ENCODE results near the gene AKAP8.
"Not testable (repeated sequence)": the region's sequence is repeated elsewhere in the genome, so short reads cannot be mapped to it uniquely, and the experiment has no call there.

Gene AKAP8

GRCh38 chr19:15369594-15369891, 10.0 kb downstream of the AKAP8 start:
- ChIA-PET POLR2A (interaction anchor here (1.4 kb wide), 1 partner anchor 10 kb away, joined by 3 read pairs; the partner anchor contains the start of gene AKAP8), CTCF (interaction anchor here (0.5 to 0.8 kb wide), 2 partner anchors 9 to 61 kb away, joined by 3 to 4 read pairs; no protein-coding TSS in a partner anchor)
- no peaks in the 10 kb centered on the region for H3K9me3 ChIP-seq (ENCODE audit: control extremely low read depth in 1 of 5, control insufficient read depth in 4 of 5, insufficient read depth in 2 of 5, low read depth in 1 of 5, low read length in 4 of 5)
- 98% methylated on average over 6 of the region's 9 CpGs for WGBS (ENCODE audit: insufficient coverage)
- H3K27me3 ChIP-seq (replicated peaks in 2 of 5; ENCODE audit: control insufficient read depth in 4 of 5, insufficient read depth in 5 of 5, low read length in 4 of 5), result no peaks in the 10 kb centered on the region
- no peak for DNase-seq
- no peaks in the 10 kb centered on the region for H3K4me1 ChIP-seq (ENCODE audit: control extremely low read depth in 1 of 4, control insufficient read depth in 4 of 4, insufficient read depth in 4 of 4, low read length in 3 of 4)
- H3K27ac ChIP-seq (ENCODE audit: insufficient read depth in 1 of 2, low read depth in 1 of 2, low read length in 2 of 2, poor library complexity in 1 of 2, severe bottlenecking in 2 of 2), result no peak overlapping the region
- peaks cover 24 to 90% (median 68%) of the 10 kb centered on the region in 4 experiments for H3K36me3 ChIP-seq (ENCODE audit: control insufficient read depth in 4 of 4, insufficient read depth in 4 of 4, low read length in 3 of 4)
- H3K4me3 ChIP-seq (ENCODE audit: control insufficient read depth in 1 of 7, extremely low read depth in 1 of 7, insufficient read depth in 4 of 7, low read depth in 2 of 7, low read length in 6 of 7), result no peak overlapping the region

- no peaks in the 10 kb centered on the region for H3K4me1 ChIP-seq (ENCODE audit: control extremely low read depth in 1 of 4, control insufficient read depth in 4 of 4, insufficient read depth in 4 of 4, low read length in 3 of 4)
- H3K36me3 ChIP-seq (ENCODE audit: control insufficient read depth in 4 of 4, insufficient read depth in 4 of 4, low read length in 3 of 4), result peaks cover 24 to 88% (median 65%) of the 10 kb centered on the region in 4 experiments
- no peak overlapping the region for H3K27ac ChIP-seq (ENCODE audit: insufficient read depth in 1 of 2, low read depth in 1 of 2, low read length in 2 of 2, poor library complexity in 1 of 2, severe bottlenecking in 2 of 2)
- H3K4me3 ChIP-seq (ENCODE audit: control insufficient read depth in 1 of 7, extremely low read depth in 1 of 7, insufficient read depth in 4 of 7, low read depth in 2 of 7, low read length in 6 of 7), result no peak overlapping the region
- DNase-seq, result no peak
- WGBS (ENCODE audit: insufficient coverage), result 97% methylated on average over 33 of the region's 35 CpGs
- H3K9me3 ChIP-seq (ENCODE audit: control extremely low read depth in 1 of 5, control insufficient read depth in 4 of 5, insufficient read depth in 2 of 5, low read depth in 1 of 5, low read length in 4 of 5), result no peaks in the 10 kb centered on the region
- ChIA-PET POLR2A (no interaction called here), CTCF (interaction anchor here (0.5 to 1.1 kb wide), 2 partner anchors 11 to 60 kb away, joined by 3 to 4 read pairs; partner anchors contain the start of gene AKAP8)
- H3K27me3 ChIP-seq (replicated peaks in 2 of 5; ENCODE audit: control insufficient read depth in 4 of 5, insufficient read depth in 5 of 5, low read length in 4 of 5), result no peaks in the 10 kb centered on the region
These were observed 10.6 kb downstream of the AKAP8 start for GRCh38 chr19:15368798-15369593.

GRCh38 chr19:15368051-15368632, 11.4 kb downstream of the AKAP8 start:
- Histone ChIP-seq H3K27me3 (replicated peaks in 2 of 5; ENCODE audit: control insufficient read depth in 4 of 5, insufficient read depth in 5 of 5, low read length in 4 of 5) (no peaks in the 10 kb centered on the region), H3K4me3 (ENCODE audit: control insufficient read depth in 1 of 7, extremely low read depth in 1 of 7, insufficient read depth in 4 of 7, low read depth in 2 of 7, low read length in 6 of 7) (no peak overlapping the region), H3K36me3 (ENCODE audit: control insufficient read depth in 4 of 4, insufficient read depth in 4 of 4, low read length in 3 of 4) (peaks cover 24 to 79% (median 57%) of the 10 kb centered on the region in 4 experiments), H3K4me1 (ENCODE audit: control extremely low read depth in 1 of 4, control insufficient read depth in 4 of 4, insufficient read depth in 4 of 4, low read length in 3 of 4) (no peaks in the 10 kb centered on the region), H3K27ac (ENCODE audit: insufficient read depth in 1 of 2, low read depth in 1 of 2, low read length in 2 of 2, poor library complexity in 1 of 2, severe bottlenecking in 2 of 2) (no peak overlapping the region), H3K9me3 (ENCODE audit: control extremely low read depth in 1 of 5, control insufficient read depth in 4 of 5, insufficient read depth in 2 of 5, low read depth in 1 of 5, low read length in 4 of 5) (no peaks in the 10 kb centered on the region)
- WGBS (ENCODE audit: insufficient coverage), result 94% methylated on average over 13 of the region's 24 CpGs
- POLR2A ChIA-PET, result no interaction called here
- no peak for DNase-seq
- CTCF ChIA-PET, result interaction anchor here (1.1 kb wide), 2 partner anchors 11 to 12 kb away, joined by 3 to 4 read pairs; partner anchors contain the start of gene AKAP8

GRCh38 chr19:15367439-15367838, 12.1 kb downstream of the AKAP8 start:
- no peak overlapping the region for H3K27ac ChIP-seq (ENCODE audit: insufficient read depth in 1 of 2, low read depth in 1 of 2, low read length in 2 of 2, poor library complexity in 1 of 2, severe bottlenecking in 2 of 2)
- no peak overlapping the region for H3K4me3 ChIP-seq (ENCODE audit: control insufficient read depth in 1 of 7, extremely low read depth in 1 of 7, insufficient read depth in 4 of 7, low read depth in 2 of 7, low read length in 6 of 7)
- DNase-seq, result no peak
- no peaks in the 10 kb centered on the region for H3K27me3 ChIP-seq (replicated peaks in 2 of 5; ENCODE audit: control insufficient read depth in 4 of 5, insufficient read depth in 5 of 5, low read length in 4 of 5)
- H3K36me3 ChIP-seq (ENCODE audit: control insufficient read depth in 4 of 4, insufficient read depth in 4 of 4, low read length in 3 of 4), result peaks cover 24 to 73% (median 53%) of the 10 kb centered on the region in 4 experiments
- H3K9me3 ChIP-seq (ENCODE audit: control extremely low read depth in 1 of 5, control insufficient read depth in 4 of 5, insufficient read depth in 2 of 5, low read depth in 1 of 5, low read length in 4 of 5), result no peaks in the 10 kb centered on the region
- POLR2A ChIA-PET, result no interaction called here
- no peaks in the 10 kb centered on the region for H3K4me1 ChIP-seq (ENCODE audit: control extremely low read depth in 1 of 4, control insufficient read depth in 4 of 4, insufficient read depth in 4 of 4, low read length in 3 of 4)
- CTCF ChIA-PET, result interaction anchor here (1.1 kb wide), 1 partner anchor 11 kb away, joined by 4 read pairs; no protein-coding TSS in a partner anchor
- WGBS (ENCODE audit: insufficient coverage), result 100% methylated on average over 2 of the region's 3 CpGs

GRCh38 chr19:15365264-15365663, 14.3 kb downstream of the AKAP8 start:
- ChIA-PET CTCF (no interaction called here), POLR2A (no interaction called here)
- H3K36me3 ChIP-seq (ENCODE audit: control insufficient read depth in 4 of 4, insufficient read depth in 4 of 4, low read length in 3 of 4), result peaks cover 21 to 71% (median 51%) of the 10 kb centered on the region in 4 experiments
- peak in 1 of 3 donors; percentile 17 for DNase-seq
- H3K9me3 ChIP-seq (ENCODE audit: control extremely low read depth in 1 of 5, control insufficient read depth in 4 of 5, insufficient read depth in 2 of 5, low read depth in 1 of 5, low read length in 4 of 5), result no peaks in the 10 kb centered on the region
- no peak overlapping the region for H3K27ac ChIP-seq (ENCODE audit: insufficient read depth in 1 of 2, low read depth in 1 of 2, low read length in 2 of 2, poor library complexity in 1 of 2, severe bottlenecking in 2 of 2)
- 100% methylated on average over 5 of the region's 6 CpGs for WGBS (ENCODE audit: insufficient coverage)
- H3K27me3 ChIP-seq (replicated peaks in 2 of 5; ENCODE audit: control insufficient read depth in 4 of 5, insufficient read depth in 5 of 5, low read length in 4 of 5), result no peaks in the 10 kb centered on the region
- H3K4me3 ChIP-seq (ENCODE audit: control insufficient read depth in 1 of 7, extremely low read depth in 1 of 7, insufficient read depth in 4 of 7, low read depth in 2 of 7, low read length in 6 of 7), result no peak overlapping the region
- no peaks in the 10 kb centered on the region for H3K4me1 ChIP-seq (ENCODE audit: control extremely low read depth in 1 of 4, control insufficient read depth in 4 of 4, insufficient read depth in 4 of 4, low read length in 3 of 4)

GRCh38 chr19:15363791-15364190, 15.8 kb downstream of the AKAP8 start:
- H3K27ac ChIP-seq (ENCODE audit: insufficient read depth in 1 of 2, low read depth in 1 of 2, low read length in 2 of 2, poor library complexity in 1 of 2, severe bottlenecking in 2 of 2); H3K4me1 ChIP-seq (ENCODE audit: control extremely low read depth in 1 of 4, control insufficient read depth in 4 of 4, insufficient read depth in 4 of 4, low read length in 3 of 4); CTCF ChIA-PET; DNase-seq; H3K9me3 ChIP-seq (ENCODE audit: control extremely low read depth in 1 of 5, control insufficient read depth in 4 of 5, insufficient read depth in 2 of 5, low read depth in 1 of 5, low read length in 4 of 5); H3K27me3 ChIP-seq (replicated peaks in 2 of 5; ENCODE audit: control insufficient read depth in 4 of 5, insufficient read depth in 5 of 5, low read length in 4 of 5); H3K4me3 ChIP-seq (ENCODE audit: control insufficient read depth in 1 of 7, extremely low read depth in 1 of 7, insufficient read depth in 4 of 7, low read depth in 2 of 7, low read length in 6 of 7): not testable (repeated sequence)
- POLR2A ChIA-PET, result interaction anchor here (0.7 kb wide), 1 partner anchor 11 kb away, joined by 8 read pairs; no protein-coding TSS in a partner anchor
- peaks cover 23 to 68% (median 45%) of the 10 kb centered on the region in 4 experiments for H3K36me3 ChIP-seq (ENCODE audit: control insufficient read depth in 4 of 4, insufficient read depth in 4 of 4, low read length in 3 of 4)
- WGBS (ENCODE audit: insufficient coverage), result 100% methylated on average over 1 of the region's 3 CpGs

- H3K36me3 ChIP-seq (ENCODE audit: control insufficient read depth in 4 of 4, insufficient read depth in 4 of 4, low read length in 3 of 4), result peaks cover 24 to 68% (median 49%) of the 10 kb centered on the region in 4 experiments
These were observed 16.5 kb downstream of the AKAP8 start for GRCh38 chr19:15363048-15363447.

More at GRCh38 chr19:15363048-15363447, 16.5 kb downstream of the AKAP8 start:
- H3K27me3 ChIP-seq (replicated peaks in 2 of 5; ENCODE audit: control insufficient read depth in 4 of 5, insufficient read depth in 5 of 5, low read length in 4 of 5); H3K9me3 ChIP-seq (ENCODE audit: control extremely low read depth in 1 of 5, control insufficient read depth in 4 of 5, insufficient read depth in 2 of 5, low read depth in 1 of 5, low read length in 4 of 5); POLR2A ChIA-PET; H3K27ac ChIP-seq (ENCODE audit: insufficient read depth in 1 of 2, low read depth in 1 of 2, low read length in 2 of 2, poor library complexity in 1 of 2, severe bottlenecking in 2 of 2); DNase-seq; H3K4me1 ChIP-seq (ENCODE audit: control extremely low read depth in 1 of 4, control insufficient read depth in 4 of 4, insufficient read depth in 4 of 4, low read length in 3 of 4); CTCF ChIA-PET; H3K4me3 ChIP-seq (ENCODE audit: control insufficient read depth in 1 of 7, extremely low read depth in 1 of 7, insufficient read depth in 4 of 7, low read depth in 2 of 7, low read length in 6 of 7): not testable (repeated sequence)
- 98% methylated on average over 5 of the region's 30 CpGs for WGBS (ENCODE audit: insufficient coverage)

All from common myeloid progenitor, CD34-positive (primary cell).